ENCODE data around the gene ZNF821.

GRCh38 chr16:71920658-71921057 is 36.7 kb upstream of the ZNF821 start:
- TF ChIP-seq ZNF274 (IDR thresholded peaks at IDR 0.05; ENCODE audit: insufficient read depth, insufficient read length) (no peak), ZNF207 (IDR thresholded peaks at IDR 0.05; ENCODE audit: borderline replicate concordance) (no peak), EZH2 (IDR thresholded peaks at IDR 0.05; ENCODE audit: borderline replicate concordance, control insufficient read depth, low read depth, low read length) (no peak), TCF12 (IDR thresholded peaks at IDR 0.05; ENCODE audit: low read depth, low read length) (no peak), POLR2A (IDR thresholded peaks at IDR 0.05; ENCODE audit: low read depth, low read length) (no peak), REST (IDR thresholded peaks at IDR 0.05; ENCODE audit: low read depth, low read length) (no peak)

Measured in GM12878 (cell line).